Measurements from ENCODE around the gene DCUN1D1. TPM values are rescaled to one million over a fixed set of nuclear protein-coding genes. Genes with fewer than 3 reads are reported as not detected.

Gene DCUN1D1
- total and polyA plus RNA-seq, 2 of the 13 experiments (the other 11 are each of a cell fraction or from before 2014, with no cell fraction given) = 10.5 to 39.7 TPM

DNA sequence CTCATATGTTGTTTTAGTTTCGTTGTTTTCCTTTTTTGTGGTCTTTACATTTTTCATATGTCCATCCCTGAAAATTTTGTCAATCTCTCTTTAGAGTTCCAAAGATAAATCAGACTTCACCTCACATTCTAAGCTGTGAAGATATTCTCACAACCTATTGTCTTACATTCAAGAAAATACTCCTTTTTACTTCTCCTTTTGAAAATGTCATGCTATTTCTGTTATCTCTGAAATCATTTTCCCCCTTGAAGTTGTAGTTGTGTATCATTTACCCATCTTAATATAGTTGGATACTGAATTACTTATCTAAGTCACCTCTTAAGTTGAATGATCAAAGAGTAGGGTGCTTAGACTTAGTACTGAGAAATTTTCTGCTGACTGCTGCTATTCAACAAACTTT, 74.3 kb downstream of the DCUN1D1 start:
- H3K4me3 ChIP-seq (replicated peaks in 1 of 3; ENCODE audit: insufficient read depth in 1 of 3, low read depth in 2 of 3, low read length in 3 of 3) = no peak overlapping the region
- FAIRE-seq (no peak), ATAC-seq (no peak), DNase-seq (ENCODE audit: low spot score) (no peak)
- TF ChIP-seq ZNF546 (CRISPR knock-in tag; conservative IDR thresholded peaks at IDR 0.05) (no peak), JUN (CRISPR knock-in tag; IDR thresholded peaks at IDR 0.05) (no peak), MAFF (IDR thresholded peaks at IDR 0.05; ENCODE audit: low read depth, low read length) (no peak), MAFK (conservative IDR thresholded peaks at IDR 0.05 in 1 of 2, IDR thresholded peaks at IDR 0.05 in 1 of 2; ENCODE audit: low read length in 2 of 2) (peak in 1 of 2 experiments; percentile 44; a peak in 2 of 4 replicates), PHF21A (CRISPR knock-in tag; IDR thresholded peaks at IDR 0.05) (no peak)
- H3K4me2 ChIP-seq (ENCODE audit: low read depth, low read length) = no peak overlapping the region
- ChIA-PET CTCF (ENCODE audit: low intra/inter-chr PET ratio, low total read pairs) (no interaction called here), POLR2A (no interaction called here)
- 0 out of 5 replicates have a peak, but pooled peaks cover 0 to 1% of the 10 kb centered on the region in 2 experiments for H3K36me3 ChIP-seq (replicated peaks in 1 of 2; ENCODE audit: control insufficient read depth in 1 of 2, insufficient read depth in 2 of 2, low read length in 2 of 2)
- no peaks in the 10 kb centered on the region for H3K9me3 ChIP-seq (ENCODE audit: low read length)
- intact Hi-C loops (cut with micrococcal nuclease; ENCODE audit: unreplicated experiment) (loop anchor here (5.0 to 10.0 kb wide), 2 partner anchors 191 to 889 kb away; no protein-coding TSS in a partner anchor), in situ Hi-C loops (cut with HindIII; ENCODE audit: extremely low pct_ligation_motif_present, low pct_unique_long_range_greater_than_20kb) (no loop called here)
- H3K27me3 ChIP-seq (ENCODE audit: control insufficient read depth in 1 of 2, insufficient read depth in 2 of 2, low read length in 2 of 2) = no peaks in the 10 kb centered on the region
- no peaks in the 10 kb centered on the region for H4K20me1 ChIP-seq (ENCODE audit: insufficient read depth, low read length)
- no peak overlapping the region for H3K27ac ChIP-seq (ENCODE audit: extremely low read length, insufficient read depth, low read length)
- WGBS (ENCODE audit: low lambda C conversion rate) = 44% methylated on average over 1 of the region's 1 CpG
- no peaks in the 10 kb centered on the region for H3K79me2 ChIP-seq (ENCODE audit: insufficient read depth, low read length)
- H3K4me1 ChIP-seq (ENCODE audit: insufficient read depth, low read length) = no peaks in the 10 kb centered on the region
- H2AFZ ChIP-seq (ENCODE audit: low read length) = no peak overlapping the region
- no TSS peak for BruUV-seq (replicated peaks)
- H3K9ac ChIP-seq (ENCODE audit: insufficient read depth, low read depth, low read length) = no peak overlapping the region

DNA sequence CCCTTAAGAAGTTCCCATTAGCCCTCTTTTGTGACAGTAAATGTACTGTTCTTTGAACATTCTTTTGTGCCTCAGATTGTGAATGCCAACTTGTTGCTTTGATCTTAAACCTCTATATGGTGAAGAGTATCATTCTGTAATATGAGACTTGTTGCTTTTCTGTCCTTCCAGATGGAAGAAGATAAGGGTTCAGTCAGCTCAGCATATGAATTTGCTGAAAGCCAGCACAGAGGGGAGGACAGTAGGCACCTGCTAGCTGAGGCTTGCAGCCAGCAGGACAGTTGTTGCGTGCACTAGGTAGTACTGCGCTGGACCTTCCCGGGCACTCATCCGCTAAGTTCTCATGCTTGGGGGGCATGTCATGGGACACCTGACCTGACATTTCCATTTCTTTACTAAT, 74.7 kb downstream of the DCUN1D1 start:
- in situ Hi-C loops (cut with HindIII; ENCODE audit: extremely low pct_ligation_motif_present, low pct_unique_long_range_greater_than_20kb) = no loop called here
- BruUV-seq (replicated peaks) = no TSS peak

More for the DNA sequence above, 74.7 kb downstream of the DCUN1D1 start:
- POLR2A ChIA-PET = no interaction called here
- H3K4me3 ChIP-seq (replicated peaks in 1 of 3; ENCODE audit: insufficient read depth in 1 of 3, low read depth in 2 of 3, low read length in 3 of 3) = no peak overlapping the region
- FAIRE-seq = no peak
- ATAC-seq = no peak
- H3K27ac ChIP-seq (ENCODE audit: extremely low read length, insufficient read depth, low read length) = no peak overlapping the region
- intact Hi-C loops (cut with micrococcal nuclease; ENCODE audit: unreplicated experiment) = loop anchor here (5.0 to 10.0 kb wide), 2 partner anchors 191 to 888 kb away; no protein-coding TSS in a partner anchor
- no peak for TF ChIP-seq PAF1 (CRISPR knock-in tag; IDR thresholded peaks at IDR 0.05)
- TF ChIP-seq SOX13 (IDR thresholded peaks at IDR 0.05) = no peak
- TF ChIP-seq SOX13 (CRISPR knock-in tag; conservative IDR thresholded peaks at IDR 0.05 in 1 of 2, IDR thresholded peaks at IDR 0.05 in 1 of 2) = peak in 1 of 2 experiments; percentile 11; a peak in 1 of 4 replicates
- peak; percentile 50; the same call in 1 of the 2 replicates for TF ChIP-seq SIX4 (CRISPR knock-in tag; IDR thresholded peaks at IDR 0.05)
- no peak overlapping the region for H3K9ac ChIP-seq (ENCODE audit: insufficient read depth, low read depth, low read length)
- H2AFZ ChIP-seq (ENCODE audit: low read length) = no peak overlapping the region
- H4K20me1 ChIP-seq (ENCODE audit: insufficient read depth, low read length) = no peaks in the 10 kb centered on the region
- DNase-seq (ENCODE audit: low spot score) = peak; percentile 12
- H3K9me3 ChIP-seq (ENCODE audit: low read length) = no peaks in the 10 kb centered on the region
- no peak overlapping the region for H3K4me2 ChIP-seq (ENCODE audit: low read depth, low read length)
- H3K36me3 ChIP-seq (replicated peaks in 1 of 2; ENCODE audit: control insufficient read depth in 1 of 2, insufficient read depth in 2 of 2, low read length in 2 of 2) = 0 out of 5 replicates have a peak, but pooled peaks cover 0 to 1% of the 10 kb centered on the region in 2 experiments
- 84% methylated on average over 4 of the region's 4 CpGs for WGBS (ENCODE audit: low lambda C conversion rate)
- no peaks in the 10 kb centered on the region for H3K27me3 ChIP-seq (ENCODE audit: control insufficient read depth in 1 of 2, insufficient read depth in 2 of 2, low read length in 2 of 2)
- CTCF ChIA-PET (ENCODE audit: low intra/inter-chr PET ratio, low total read pairs) = no interaction called here
- no peaks in the 10 kb centered on the region for H3K4me1 ChIP-seq (ENCODE audit: insufficient read depth, low read length)
- no peaks in the 10 kb centered on the region for H3K79me2 ChIP-seq (ENCODE audit: insufficient read depth, low read length)
